PC-9 (cell line): Measurements from ENCODE around the gene DAB1.

Experiments used
- CTCF ChIP-seq: fragments of 200-600 bp; sonication (generic); conservative IDR thresholded peaks from 2 replicates; pipeline ENCODE4 v1.6.1; 2017; ENCODE audit warnings: mixed run types, antibody characterized with exemption, mild to moderate bottlenecking, moderate library complexity
- EZH2 ChIP-seq: fragments of 200-600 bp; sonication (generic); IDR thresholded peaks from 2 replicates; pipeline ENCODE4 v1.8.0; 2017; ENCODE audit warnings: antibody characterized with exemption, low read depth

GRCh38 chr1:57010511-57010910, 413.3 kb downstream of the DAB1 start:
- TF ChIP-seq CTCF (no peak), EZH2 (no peak)
